D341Med (cell line): ENCODE results near the gene LINGO4.
A peak's percentile ranks its signal among the peaks of the same experiment; 100 is the strongest.
"Not testable (repeated sequence)": the region's sequence is repeated elsewhere in the genome, so short reads cannot be mapped to it uniquely, and the experiment has no call there.

Experiments used
- DNase-seq: peaks from one replicate; pipeline ENCODE4 v3.0.0; 2012; ENCODE audit warnings: low spot score

Gene LINGO4

DNA sequence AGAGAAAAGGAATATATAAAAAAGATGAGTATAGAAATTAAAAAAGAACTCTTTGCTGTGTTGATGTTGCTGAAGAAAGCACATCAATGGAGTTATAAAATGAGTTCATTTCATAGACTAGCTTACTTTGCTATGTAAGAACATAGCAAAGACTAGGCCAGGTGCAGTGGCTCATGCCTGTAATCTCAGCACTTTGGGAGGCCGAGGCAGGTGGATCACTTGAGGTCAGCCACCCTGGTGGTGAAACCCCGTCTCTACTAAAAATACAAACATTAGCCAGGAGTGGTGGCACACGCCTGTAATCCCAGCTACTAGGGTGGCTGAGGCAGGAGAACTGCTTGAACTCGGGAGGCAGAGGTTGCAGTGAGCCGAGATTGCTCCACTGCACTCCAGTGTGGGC lies 23.2 kb downstream of the LINGO4 start:
- DNase-seq = not testable (repeated sequence)

DNA sequence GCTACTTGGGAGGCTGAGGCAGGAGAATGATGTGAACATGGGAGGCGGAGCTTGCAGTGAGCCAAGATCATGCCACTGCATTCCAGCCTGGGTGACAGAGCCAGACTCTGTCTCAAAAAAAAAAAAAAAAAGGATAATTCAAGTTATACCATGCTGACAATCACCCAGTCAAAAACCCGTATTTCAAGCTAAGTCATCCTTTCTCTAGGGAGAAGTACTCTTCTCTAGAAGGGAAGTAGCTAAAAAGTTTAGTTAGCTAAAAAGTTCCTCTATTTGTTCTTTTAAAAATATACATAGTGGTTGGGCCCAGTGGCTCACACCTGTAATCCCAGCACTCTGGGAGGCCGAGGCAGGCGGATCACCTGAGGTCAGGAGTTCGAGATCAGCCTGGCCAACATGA lies 24.5 kb downstream of the LINGO4 start:
- DNase-seq = not testable (repeated sequence)

DNA sequence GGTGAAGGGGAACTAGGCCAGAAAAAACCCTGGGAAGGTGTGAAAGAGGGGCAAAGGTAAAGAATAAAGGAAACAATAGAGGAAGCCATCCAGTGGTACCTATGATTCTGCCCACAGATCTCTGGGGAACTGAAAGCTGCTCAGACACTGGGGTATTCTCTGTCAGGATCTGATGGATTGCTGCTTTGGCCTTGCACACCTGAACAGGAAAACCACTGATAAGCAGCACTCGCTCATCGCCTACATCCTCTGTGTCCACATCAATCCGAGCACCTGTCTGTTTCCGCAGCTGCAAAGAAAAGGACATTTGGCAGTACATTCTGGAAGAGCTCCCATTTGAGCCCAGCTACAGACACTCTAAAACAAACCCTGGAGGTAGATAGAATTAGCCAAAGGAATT lies 25.4 kb downstream of the LINGO4 start:
- no peak for DNase-seq

DNA sequence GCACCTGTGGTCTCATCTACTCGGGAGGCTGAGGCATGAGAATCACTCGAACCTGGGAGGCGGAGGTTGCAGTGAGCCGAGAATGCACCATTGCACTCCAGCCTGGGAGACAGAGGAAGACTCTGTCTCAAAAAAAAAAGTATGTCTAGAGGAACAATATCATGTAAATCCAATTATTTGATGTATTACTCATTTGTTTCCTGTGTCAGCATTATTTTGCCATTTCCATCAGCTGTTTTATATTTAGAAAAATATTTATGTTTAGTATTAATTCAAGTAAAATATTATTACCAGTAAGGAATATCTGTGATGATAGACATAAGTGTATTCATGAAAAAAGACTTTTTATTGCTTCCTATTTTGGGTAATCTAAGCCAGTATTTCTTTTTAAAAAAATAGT lies 27.9 kb downstream of the LINGO4 start:
- DNase-seq = no peak

DNA sequence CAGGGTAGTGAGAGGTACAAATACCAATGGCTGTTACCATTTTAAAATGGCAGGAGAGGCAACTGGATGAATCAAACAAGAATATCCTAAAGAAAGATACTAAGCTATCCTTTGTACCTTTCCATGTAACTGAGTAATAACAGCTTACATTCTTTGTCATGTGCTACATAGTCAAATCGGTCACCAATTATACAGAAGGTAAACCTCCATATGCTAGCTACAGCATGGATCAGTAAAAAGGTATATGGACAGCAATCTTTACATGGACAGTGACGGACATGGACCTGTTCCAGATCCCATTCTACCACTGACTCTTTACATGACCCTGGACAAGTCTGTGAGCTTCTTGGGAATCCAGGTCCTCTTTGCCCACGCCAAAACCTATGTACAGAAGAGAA lies 28.6 kb downstream of the LINGO4 start:
- no peak for DNase-seq

DNA sequence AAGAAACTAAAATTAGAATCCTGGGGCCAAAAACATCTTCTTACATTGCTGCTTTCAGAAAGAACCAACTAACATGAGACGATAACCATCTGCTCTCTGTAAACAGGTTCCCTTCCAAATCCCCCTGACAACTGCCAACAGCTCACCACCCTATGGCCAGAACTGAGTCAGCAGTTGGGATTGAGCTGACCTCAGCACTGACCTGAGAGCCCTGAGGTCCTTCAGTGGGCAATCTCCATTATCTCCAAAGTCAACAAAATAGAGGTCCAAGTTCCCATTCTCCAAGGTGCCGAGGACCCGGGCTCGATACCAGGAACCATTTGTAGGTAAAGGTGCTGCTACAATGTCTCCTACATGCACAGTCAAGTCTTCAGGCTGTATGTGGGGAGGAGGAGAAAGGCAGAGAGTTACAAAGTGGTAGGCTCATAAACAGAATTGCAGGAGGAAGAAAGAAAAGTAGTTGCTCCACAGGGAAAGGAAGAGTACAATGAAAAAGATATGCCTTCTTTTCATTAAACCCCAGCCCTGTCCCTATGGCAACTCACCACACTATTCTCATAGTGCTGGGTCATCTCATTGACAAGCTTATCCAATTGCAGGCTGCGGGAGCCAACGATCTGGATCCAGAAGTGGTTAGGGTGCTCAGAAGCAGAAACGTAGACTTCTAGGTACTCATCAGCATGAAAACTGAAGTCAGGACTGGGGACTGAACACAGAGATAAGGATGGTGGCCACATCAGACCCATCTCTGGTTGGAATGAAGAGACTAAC lies 29.1 kb downstream of the LINGO4 start:
- no peak for DNase-seq

DNA sequence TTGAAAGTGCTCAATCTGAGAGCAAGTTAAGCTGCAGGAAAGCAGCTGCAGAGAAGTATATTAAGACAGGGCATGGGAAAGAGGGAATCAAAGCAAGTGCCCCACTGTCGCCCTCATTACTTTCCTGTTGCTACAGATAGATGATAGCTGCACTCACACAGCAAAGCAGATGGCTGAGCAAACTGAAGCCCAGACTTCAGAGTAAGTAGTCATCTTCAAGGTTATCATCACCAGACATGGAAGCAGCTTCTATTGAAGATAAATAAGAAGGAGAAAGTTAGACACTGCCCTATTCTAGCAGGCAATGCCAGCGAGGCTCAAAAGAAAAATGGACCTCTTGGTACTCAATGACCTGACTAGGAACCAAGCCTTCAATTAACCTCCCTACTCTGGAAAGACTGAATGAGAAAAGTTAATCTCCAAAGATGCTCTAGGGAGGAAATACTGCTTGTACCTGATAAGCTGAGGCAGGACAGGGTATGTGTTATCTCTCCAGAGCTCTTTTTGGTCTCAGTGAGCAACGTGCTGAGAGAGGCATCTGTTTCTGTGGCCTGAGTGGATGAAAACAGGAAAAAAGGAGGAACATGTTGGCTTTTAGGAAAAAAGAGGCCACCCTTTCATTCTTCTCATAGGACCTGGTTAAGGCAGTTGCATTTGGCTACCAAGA lies 30.8 kb downstream of the LINGO4 start:
- DNase-seq = no peak

DNA sequence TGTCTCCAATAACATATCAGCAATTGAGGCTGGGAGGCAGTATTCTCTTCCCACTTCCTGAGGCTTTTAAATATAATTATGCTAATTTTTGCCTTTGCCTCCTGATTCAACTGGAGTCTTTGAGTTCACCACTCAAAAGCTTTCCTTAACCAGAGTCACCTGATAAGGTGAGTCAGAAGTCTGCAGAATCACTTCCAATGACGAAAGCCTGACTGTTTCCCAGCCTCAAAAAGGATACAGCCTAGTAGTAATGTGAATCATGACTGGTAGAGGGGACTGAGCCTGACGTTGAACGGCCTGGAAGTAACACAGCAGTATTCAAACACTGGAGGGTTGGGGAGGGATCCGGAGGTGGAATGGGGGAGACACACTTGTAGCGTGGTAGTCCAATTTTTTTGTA lies 31.5 kb downstream of the LINGO4 start:
- DNase-seq = no peak

DNA sequence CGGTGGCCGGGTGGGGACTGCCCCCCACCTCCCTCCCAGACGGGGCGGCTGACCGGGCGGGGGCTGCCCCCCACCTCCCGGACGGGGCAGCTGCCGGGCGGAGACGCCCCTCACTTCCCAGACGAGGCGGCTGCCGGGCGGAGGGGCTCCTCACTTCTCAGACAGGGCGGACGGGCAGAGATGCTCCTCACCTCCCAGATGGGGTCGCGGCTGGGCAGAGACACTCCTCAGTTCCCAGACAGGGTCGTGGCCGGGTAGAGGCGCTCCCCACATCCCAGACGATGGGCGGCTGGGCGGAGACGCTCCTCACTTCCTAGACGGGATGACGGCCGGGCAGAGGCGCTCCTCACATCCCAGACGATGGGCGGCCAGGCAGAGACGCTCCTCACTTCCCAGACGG lies 35.9 kb downstream of the LINGO4 start:
- not testable (repeated sequence) for DNase-seq

DNA sequence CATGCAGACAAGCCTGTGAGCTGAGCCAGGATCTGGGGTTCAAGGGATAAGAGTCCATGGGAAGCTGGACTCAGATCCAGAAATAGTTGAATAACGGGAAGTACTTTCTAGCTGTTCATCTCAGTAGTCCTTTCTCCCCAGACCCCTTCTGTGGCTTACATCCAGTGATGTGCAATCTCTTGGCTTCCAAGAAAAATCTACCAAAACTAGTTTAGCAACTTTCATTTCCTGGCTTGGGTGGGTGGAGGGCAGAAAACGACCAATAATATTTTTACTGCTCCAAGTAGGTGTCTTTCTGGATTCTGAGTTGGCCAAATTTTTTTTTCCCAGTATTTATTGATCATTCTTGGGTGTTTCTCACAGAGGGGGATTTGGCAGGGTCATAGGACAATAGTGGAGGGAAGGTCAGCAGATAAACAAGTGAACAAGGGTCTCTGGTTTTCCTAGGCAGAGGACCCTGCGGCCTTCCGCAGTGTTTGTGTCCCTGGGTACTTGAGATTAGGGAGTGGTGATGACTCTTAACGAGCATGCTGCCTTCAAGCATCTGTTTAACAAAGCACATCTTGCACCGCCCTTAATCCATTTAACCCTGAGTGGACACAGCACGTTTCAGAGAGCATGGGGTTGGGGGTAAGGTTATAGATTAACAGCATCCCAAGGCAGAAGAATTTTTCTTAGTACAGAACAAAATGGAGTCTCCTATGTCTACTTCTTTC lies 36.7 kb downstream of the LINGO4 start:
- not testable (repeated sequence) for DNase-seq

DNA sequence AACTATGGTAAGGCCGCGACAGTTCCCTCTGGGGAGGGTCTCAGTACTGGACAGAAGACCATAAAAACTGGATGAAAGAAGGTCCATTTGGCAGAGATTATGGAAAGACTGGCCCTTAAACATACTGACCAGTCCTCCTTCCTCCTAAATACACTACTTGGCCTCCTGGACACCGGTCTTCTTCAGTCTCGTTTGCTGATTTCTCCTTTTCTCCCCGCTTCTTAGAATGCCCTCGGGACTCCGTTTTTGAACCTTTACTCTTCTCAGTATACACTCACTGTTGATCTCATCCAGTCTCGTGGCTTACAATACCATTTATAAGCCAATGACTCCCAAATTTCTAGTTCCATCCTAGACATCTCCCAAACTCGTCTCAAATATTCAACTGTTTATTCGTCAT lies 41.2 kb downstream of the LINGO4 start:
- DNase-seq = no peak

DNA sequence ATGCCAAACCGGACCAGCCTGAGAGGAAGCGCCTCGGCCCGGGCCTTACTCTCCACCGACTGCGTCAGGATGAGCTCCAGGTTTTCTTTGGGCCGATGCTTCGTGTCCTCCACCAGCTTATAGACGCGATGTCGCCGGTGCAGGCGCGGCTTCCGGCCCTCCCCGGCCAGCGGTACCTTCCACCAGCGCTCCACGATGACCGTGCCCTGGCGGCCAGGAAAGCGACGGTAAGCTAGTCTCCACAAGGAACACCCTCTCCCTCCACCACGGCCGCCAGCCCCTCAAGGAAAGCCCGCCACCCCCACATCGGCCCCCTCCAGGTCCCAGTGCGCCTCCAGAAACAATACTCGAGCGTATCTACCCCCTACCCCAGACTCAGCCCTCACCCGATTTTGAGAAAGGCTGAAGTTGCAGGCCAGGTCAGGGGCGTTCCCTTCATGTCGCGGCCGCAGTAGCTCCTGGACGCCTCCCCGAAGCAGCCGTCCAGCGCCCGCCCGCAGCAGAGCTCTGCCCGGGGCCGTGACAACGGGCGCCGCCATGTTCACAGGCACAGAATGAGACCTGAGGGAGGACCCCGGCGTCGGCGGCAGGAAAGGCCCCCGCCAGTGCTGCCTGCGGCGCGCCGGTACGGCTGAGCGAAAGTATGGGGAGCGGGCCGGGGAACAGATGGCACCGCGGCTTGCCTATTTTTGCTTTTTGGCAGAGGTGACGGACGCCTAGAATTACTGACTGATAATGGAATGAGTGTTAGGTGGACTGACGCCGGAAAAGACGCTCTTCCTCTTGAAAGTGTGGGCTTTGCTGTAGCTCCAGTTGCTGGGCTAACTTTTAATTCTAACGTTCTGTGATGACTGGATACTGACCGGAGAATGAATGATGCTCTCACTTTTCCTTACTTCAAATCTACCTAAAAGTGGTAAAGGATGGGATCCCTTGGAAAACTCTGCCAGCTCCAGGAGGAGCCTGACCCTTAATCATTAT lies 42.0 kb downstream of the LINGO4 start, which contains the start of gene MRPL9:
TSS of gene MRPL9 (minus strand) at position 556 of the 981 bp plus-strand sequence. CDS start at position 539, 17 bp downstream.
- DNase-seq = peak; percentile 99

DNA sequence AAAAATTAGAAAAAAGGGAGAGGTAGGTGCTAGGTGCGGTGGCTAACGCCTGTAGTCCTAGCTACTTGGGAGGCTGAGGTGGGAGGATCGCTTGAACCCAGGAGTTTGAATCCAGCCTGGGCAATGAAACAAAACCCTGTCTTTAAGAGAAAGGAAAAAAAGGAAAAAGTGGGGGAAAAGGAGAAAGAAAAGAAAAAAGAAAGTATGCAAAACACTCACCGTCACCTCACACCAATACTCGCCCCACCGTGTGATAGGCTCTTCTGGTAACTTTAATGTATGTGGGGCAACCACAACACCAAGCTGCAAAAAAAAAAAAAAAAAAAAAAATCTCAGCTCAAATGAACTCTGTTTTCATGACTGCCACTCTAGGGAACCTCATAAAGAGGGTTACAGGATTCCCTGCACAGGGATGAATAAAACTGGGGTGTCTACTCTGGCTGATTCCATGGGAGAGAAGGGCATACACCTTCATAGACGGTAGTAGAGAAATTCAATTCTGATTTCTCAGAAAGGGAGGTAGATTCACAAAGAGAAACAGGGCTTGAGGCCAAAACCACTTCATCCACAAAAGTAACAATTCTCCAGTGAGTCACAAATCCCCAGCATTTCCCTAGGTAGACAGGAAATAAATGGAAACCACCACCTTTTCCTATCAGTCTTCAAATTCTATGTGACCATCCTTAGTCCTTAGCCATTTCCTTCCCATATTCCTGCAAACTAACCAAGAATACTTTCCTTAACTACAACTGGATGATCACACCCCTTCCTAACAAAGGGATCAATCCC lies 44.4 kb downstream of the LINGO4 start:
- DNase-seq = no peak

DNA sequence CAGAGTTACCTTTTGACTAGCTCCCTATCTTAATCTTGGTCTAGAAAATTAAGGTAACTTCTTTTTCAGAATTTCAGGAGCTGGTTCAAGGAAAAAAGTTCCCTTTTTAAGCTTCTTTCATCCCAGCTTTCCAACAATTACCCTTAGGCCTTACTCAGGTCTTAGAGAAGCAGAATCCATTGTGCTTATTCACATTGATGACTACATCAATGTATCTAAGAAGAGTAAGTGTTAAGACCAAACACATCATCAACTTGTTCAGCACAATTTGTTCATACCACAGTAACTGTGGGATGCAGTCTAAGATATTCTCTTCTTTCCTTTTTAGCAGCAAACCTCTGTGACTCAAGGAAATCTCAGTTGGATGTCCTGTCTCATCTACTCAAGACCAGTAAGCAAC lies 46.0 kb downstream of the LINGO4 start:
- no peak for DNase-seq

DNA sequence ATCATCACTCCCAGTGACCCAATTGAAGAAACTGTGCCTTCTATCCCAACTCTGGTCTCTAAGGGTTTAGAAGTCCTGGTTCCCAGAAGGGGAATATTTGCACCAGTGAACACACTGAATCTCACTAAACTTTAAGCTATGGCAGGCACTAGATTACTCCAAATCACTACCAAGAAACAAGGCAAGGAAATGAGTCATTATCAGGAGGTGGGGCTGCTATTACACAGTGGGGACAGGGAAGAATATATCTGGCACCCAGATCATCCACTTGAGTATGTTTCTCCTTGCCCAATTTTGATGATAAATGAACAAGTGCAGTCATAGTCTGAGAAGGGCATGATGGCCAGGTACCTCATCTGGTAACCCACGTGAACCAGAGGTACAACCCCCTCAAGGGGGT lies 48.9 kb downstream of the LINGO4 start:
- no peak for DNase-seq
